ENCODE data around the gene SUPT4H1.

Gene SUPT4H1

GRCh38 chr17:58302919-58303585 lies 48.9 kb downstream of the SUPT4H1 start:
- DNase-seq: no peak

GRCh38 chr17:58302171-58302918 lies 49.7 kb downstream of the SUPT4H1 start:
- DNase-seq: no peak

GRCh38 chr17:58301504-58302150 lies 50.4 kb downstream of the SUPT4H1 start:
- DNase-seq: no peak

GRCh38 chr17:58300336-58300735 lies 51.7 kb downstream of the SUPT4H1 start:
- DNase-seq: no peak
